ENCODE results near the gene SCNN1G. TPM values are rescaled to one million over a fixed set of nuclear protein-coding genes. Genes with fewer than 3 reads are reported as not detected.

The SCNN1G gene
- total and polyA plus RNA-seq, 2 experiments from 2014 or later = not detected

DNA sequence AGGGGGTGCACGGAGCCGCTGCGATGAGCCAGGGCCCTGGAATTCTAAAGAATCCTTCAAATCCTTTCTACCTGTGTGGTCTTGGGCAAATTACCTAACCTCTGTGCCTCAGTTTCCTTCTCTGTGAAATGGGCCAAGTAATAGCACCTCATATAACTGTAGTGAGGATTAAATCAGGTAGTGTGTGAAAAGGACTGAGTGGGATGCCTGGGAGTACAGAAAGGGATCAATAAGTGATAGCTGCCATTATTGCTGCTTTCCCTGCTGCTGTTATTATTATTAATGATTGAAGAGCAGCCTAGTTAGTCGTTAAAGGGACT lies 958 bp downstream of the SCNN1G start:
- WGBS, 2 experiments (ENCODE audit: low coverage in 1 of 2, low lambda C conversion rate in 2 of 2, missing lambda C conversion rate in 2 of 2) = 12 to 14% methylated on average over 4 of the region's 4 CpGs
- no peaks in the 10 kb centered on the region for H3K9me3 ChIP-seq (ENCODE audit: low read depth)
- no peak overlapping the region for H3K4me2 ChIP-seq (ENCODE audit: unreplicated experiment)
- no peaks in the 10 kb centered on the region for H3K36me3 ChIP-seq (ENCODE audit: low read depth)
- no peak overlapping the region for H2AFZ ChIP-seq
- no peak for TF ChIP-seq EZH2 (IDR thresholded peaks at IDR 0.05; ENCODE audit: insufficient read depth, poor library complexity, severe bottlenecking)
- no peak for TF ChIP-seq EZH2phosphoT487 (IDR thresholded peaks at IDR 0.05; ENCODE audit: insufficient read depth, low read depth)
- no peak for DNase-seq
- H3K4me1 ChIP-seq (ENCODE audit: insufficient read depth) = no peaks in the 10 kb centered on the region
- no peaks in the 10 kb centered on the region for H3K79me2 ChIP-seq (ENCODE audit: insufficient read depth)
- H3K4me3 ChIP-seq = no peak overlapping the region
- H4K20me1 ChIP-seq (ENCODE audit: insufficient read depth) = no peaks in the 10 kb centered on the region
- no peak overlapping the region for H3K9ac ChIP-seq
- no peaks in the 10 kb centered on the region for H3F3A ChIP-seq (ENCODE audit: insufficient read depth)
- peaks cover 47% of the 10 kb centered on the region for H3K27me3 ChIP-seq (replicated peaks; ENCODE audit: insufficient read depth)
- in situ Hi-C loops (cut with MboI) = loop anchor here (10.0 kb wide), 1 partner anchor 251 kb away; no protein-coding TSS in a partner anchor
- no peaks in the 10 kb centered on the region for H3K9me2 ChIP-seq (ENCODE audit: insufficient read depth)
- no peak overlapping the region for H3K27ac ChIP-seq

DNA sequence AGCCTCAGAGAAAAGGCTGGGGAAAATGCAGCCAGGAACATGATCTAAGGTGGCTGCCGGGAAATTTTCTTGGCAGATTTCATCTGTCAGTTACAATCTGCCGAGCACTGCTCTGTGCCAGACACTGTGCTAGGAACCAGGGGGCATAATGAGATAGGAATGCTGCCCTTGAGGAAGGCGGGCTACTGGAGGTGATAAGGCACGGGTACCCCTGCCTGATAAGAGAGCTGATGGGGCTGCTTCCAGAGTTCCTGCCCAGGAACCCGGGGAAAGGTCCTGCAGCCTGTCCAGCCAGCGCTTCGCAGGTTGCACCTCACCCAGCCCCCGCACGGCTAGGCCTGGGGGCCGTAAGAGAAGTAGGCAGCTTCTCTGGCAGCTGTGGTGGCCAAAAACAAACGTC lies 3.1 kb downstream of the SCNN1G start:
- Histone ChIP-seq H3K4me1 (ENCODE audit: insufficient read depth) (no peaks in the 10 kb centered on the region), H3K27me3 (replicated peaks; ENCODE audit: insufficient read depth) (peaks cover 47% of the 10 kb centered on the region), H3K27ac (no peak overlapping the region), H3K9me2 (ENCODE audit: insufficient read depth) (no peaks in the 10 kb centered on the region), H3K79me2 (ENCODE audit: insufficient read depth) (no peaks in the 10 kb centered on the region), H3K4me2 (ENCODE audit: unreplicated experiment) (no peak overlapping the region), H3K9me3 (ENCODE audit: low read depth) (no peaks in the 10 kb centered on the region), H4K20me1 (ENCODE audit: insufficient read depth) (no peaks in the 10 kb centered on the region), H3K4me3 (no peak overlapping the region), H2AFZ (no peak overlapping the region), H3F3A (ENCODE audit: insufficient read depth) (no peaks in the 10 kb centered on the region), H3K9ac (no peak overlapping the region), H3K36me3 (ENCODE audit: low read depth) (no peaks in the 10 kb centered on the region)
- 13 to 14% methylated on average over 11 of the region's 11 CpGs for WGBS, 2 experiments (ENCODE audit: low coverage in 1 of 2, low lambda C conversion rate in 2 of 2, missing lambda C conversion rate in 2 of 2)
- TF ChIP-seq EZH2 (IDR thresholded peaks at IDR 0.05; ENCODE audit: insufficient read depth, poor library complexity, severe bottlenecking) (no peak), EZH2phosphoT487 (IDR thresholded peaks at IDR 0.05; ENCODE audit: insufficient read depth, low read depth) (no peak)
- DNase-seq = no peak
- in situ Hi-C loops (cut with MboI) = loop anchor here (10.0 kb wide), 1 partner anchor 249 kb away; no protein-coding TSS in a partner anchor

- Histone ChIP-seq H3K9me3 (ENCODE audit: low read depth) (no peaks in the 10 kb centered on the region), H3K9ac (no peak overlapping the region), H2AFZ (no peak overlapping the region), H4K20me1 (ENCODE audit: insufficient read depth) (no peaks in the 10 kb centered on the region), H3K27ac (no peak overlapping the region), H3K4me3 (no peak overlapping the region), H3K4me2 (ENCODE audit: unreplicated experiment) (no peak overlapping the region), H3K79me2 (ENCODE audit: insufficient read depth) (no peaks in the 10 kb centered on the region), H3K9me2 (ENCODE audit: insufficient read depth) (no peaks in the 10 kb centered on the region), H3K36me3 (ENCODE audit: low read depth) (no peaks in the 10 kb centered on the region), H3K4me1 (ENCODE audit: insufficient read depth) (no peaks in the 10 kb centered on the region), H3F3A (ENCODE audit: insufficient read depth) (no peaks in the 10 kb centered on the region), H3K27me3 (replicated peaks; ENCODE audit: insufficient read depth) (peaks cover 42% of the 10 kb centered on the region)
- DNase-seq = no peak
- TF ChIP-seq EZH2phosphoT487 (IDR thresholded peaks at IDR 0.05; ENCODE audit: insufficient read depth, low read depth) (no peak), EZH2 (IDR thresholded peaks at IDR 0.05; ENCODE audit: insufficient read depth, poor library complexity, severe bottlenecking) (no peak)
- 70 to 71% methylated on average over 24 of the region's 24 CpGs for WGBS, 2 experiments (ENCODE audit: low coverage in 1 of 2, low lambda C conversion rate in 2 of 2, missing lambda C conversion rate in 2 of 2)
- in situ Hi-C loops (cut with MboI) = loop anchor here (10.0 kb wide), 1 partner anchor 249 kb away; no protein-coding TSS in a partner anchor
Measured at GRCh38 chr16:23186171-23186570, 3.6 kb downstream of the SCNN1G start.

- Histone ChIP-seq H3K4me2 (ENCODE audit: unreplicated experiment) (no peak overlapping the region), H3K9me3 (ENCODE audit: low read depth) (no peaks in the 10 kb centered on the region), H3K9me2 (ENCODE audit: insufficient read depth) (no peaks in the 10 kb centered on the region), H2AFZ (no peak overlapping the region), H3K79me2 (ENCODE audit: insufficient read depth) (no peaks in the 10 kb centered on the region), H4K20me1 (ENCODE audit: insufficient read depth) (no peaks in the 10 kb centered on the region), H3K36me3 (ENCODE audit: low read depth) (no peaks in the 10 kb centered on the region), H3K27me3 (replicated peaks; ENCODE audit: insufficient read depth) (peaks cover 34% of the 10 kb centered on the region), H3K4me1 (ENCODE audit: insufficient read depth) (no peaks in the 10 kb centered on the region), H3K27ac (no peak overlapping the region), H3K9ac (no peak overlapping the region), H3K4me3 (no peak overlapping the region), H3F3A (ENCODE audit: insufficient read depth) (no peaks in the 10 kb centered on the region)
- no peak for DNase-seq
- in situ Hi-C loops (cut with MboI) = loop anchor here (10.0 kb wide), 1 partner anchor 247 kb away; no protein-coding TSS in a partner anchor
- no peak for TF ChIP-seq EZH2phosphoT487 (IDR thresholded peaks at IDR 0.05; ENCODE audit: insufficient read depth, low read depth)
- no peak for TF ChIP-seq EZH2 (IDR thresholded peaks at IDR 0.05; ENCODE audit: insufficient read depth, poor library complexity, severe bottlenecking)
- whole genome bisulfite sequencing, 2 experiments (ENCODE audit: low coverage in 1 of 2, low lambda C conversion rate in 2 of 2, missing lambda C conversion rate in 2 of 2) = 33 to 44% methylated on average over 3 of the region's 3 CpGs
Measured at GRCh38 chr16:23187341-23187740, 4.8 kb downstream of the SCNN1G start.

GRCh38 chr16:23188911-23189310 lies 6.4 kb downstream of the SCNN1G start:
- H3K4me3 ChIP-seq = no peak overlapping the region
- no peak overlapping the region for H3K27ac ChIP-seq
- H3K4me1 ChIP-seq (ENCODE audit: insufficient read depth) = no peaks in the 10 kb centered on the region
- H3K9ac ChIP-seq = no peak overlapping the region
- no peaks in the 10 kb centered on the region for H3K9me2 ChIP-seq (ENCODE audit: insufficient read depth)
- 77 to 78% methylated on average over 2 of the region's 2 CpGs for WGBS, 2 experiments (ENCODE audit: low coverage in 1 of 2, low lambda C conversion rate in 2 of 2, missing lambda C conversion rate in 2 of 2)
- H3F3A ChIP-seq (ENCODE audit: insufficient read depth) = no peaks in the 10 kb centered on the region
- no peaks in the 10 kb centered on the region for H4K20me1 ChIP-seq (ENCODE audit: insufficient read depth)
- TF ChIP-seq EZH2phosphoT487 (IDR thresholded peaks at IDR 0.05; ENCODE audit: insufficient read depth, low read depth) = no peak
- TF ChIP-seq EZH2 (IDR thresholded peaks at IDR 0.05; ENCODE audit: insufficient read depth, poor library complexity, severe bottlenecking) = no peak
- H3K27me3 ChIP-seq (replicated peaks; ENCODE audit: insufficient read depth) = peaks cover 20% of the 10 kb centered on the region
- H3K4me2 ChIP-seq (ENCODE audit: unreplicated experiment) = no peak overlapping the region
- H3K36me3 ChIP-seq (ENCODE audit: low read depth) = no peaks in the 10 kb centered on the region
- in situ Hi-C loops (cut with MboI) = loop anchor here (10.0 kb wide), 1 partner anchor 246 kb away; no protein-coding TSS in a partner anchor
- no peaks in the 10 kb centered on the region for H3K79me2 ChIP-seq (ENCODE audit: insufficient read depth)
- no peak overlapping the region for H2AFZ ChIP-seq
- no peak for DNase-seq
- no peaks in the 10 kb centered on the region for H3K9me3 ChIP-seq (ENCODE audit: low read depth)

Data from GM23248 (cell line).